ENCODE measurements around the gene GAN.

DNA sequence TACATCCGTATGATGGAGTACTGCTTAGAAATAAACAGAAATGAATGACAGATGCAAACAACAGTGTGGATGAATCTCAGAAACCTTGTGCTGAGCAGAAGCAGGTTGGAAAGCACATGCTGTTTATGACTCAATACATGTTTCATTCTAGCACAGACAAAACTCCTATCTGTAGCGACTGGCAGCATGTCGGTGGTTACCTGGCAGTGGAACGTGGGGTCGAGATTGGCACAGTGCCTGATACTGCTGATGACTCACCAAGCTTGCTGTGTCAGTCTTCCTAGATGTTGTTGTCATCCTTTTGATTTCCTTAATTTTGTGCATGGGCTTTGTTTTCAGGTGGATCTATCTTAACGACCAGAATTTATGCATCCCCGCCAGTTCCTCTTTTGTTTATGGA lies 62.1 kb downstream of the GAN start:
- TF ChIP-seq, protein P1, sequence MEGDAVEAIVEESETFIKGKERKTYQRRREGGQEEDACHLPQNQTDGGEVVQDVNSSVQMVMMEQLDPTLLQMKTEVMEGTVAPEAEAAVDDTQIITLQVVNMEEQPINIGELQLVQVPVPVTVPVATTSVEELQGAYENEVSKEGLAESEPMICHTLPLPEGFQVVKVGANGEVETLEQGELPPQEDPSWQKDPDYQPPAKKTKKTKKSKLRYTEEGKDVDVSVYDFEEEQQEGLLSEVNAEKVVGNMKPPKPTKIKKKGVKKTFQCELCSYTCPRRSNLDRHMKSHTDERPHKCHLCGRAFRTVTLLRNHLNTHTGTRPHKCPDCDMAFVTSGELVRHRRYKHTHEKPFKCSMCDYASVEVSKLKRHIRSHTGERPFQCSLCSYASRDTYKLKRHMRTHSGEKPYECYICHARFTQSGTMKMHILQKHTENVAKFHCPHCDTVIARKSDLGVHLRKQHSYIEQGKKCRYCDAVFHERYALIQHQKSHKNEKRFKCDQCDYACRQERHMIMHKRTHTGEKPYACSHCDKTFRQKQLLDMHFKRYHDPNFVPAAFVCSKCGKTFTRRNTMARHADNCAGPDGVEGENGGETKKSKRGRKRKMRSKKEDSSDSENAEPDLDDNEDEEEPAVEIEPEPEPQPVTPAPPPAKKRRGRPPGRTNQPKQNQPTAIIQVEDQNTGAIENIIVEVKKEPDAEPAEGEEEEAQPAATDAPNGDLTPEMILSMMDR (IDR thresholded peaks at IDR 0.05) = no peak
- TF ChIP-seq EP300 (IDR thresholded peaks at IDR 0.05) (no peak), POLR2A (IDR thresholded peaks at IDR 0.05) (no peak)

Measured in gastroesophageal sphincter (tissue), 3 donors.